Left colon (tissue), 2 donors: ENCODE measurements around the gene C3. TPM values are rescaled to one million over a fixed set of nuclear protein-coding genes. Genes with fewer than 3 reads are reported as not detected.

ENCODE experiments used
- ATAC-seq: fragments of 200-7000 bp; cut with Tn5 transposase; one replicate; pipeline ENCODE4 v1.9.1; 2020; ENCODE audit warnings: mild to moderate bottlenecking, moderate library complexity
- DNase-seq, 2 donors: peaks; one replicate each; pipeline ENCODE4 v3.0.0-alpha.2; 2020
- intact Hi-C, 2 donors: fragments of 100-400 bp; cut with DNase I in 1 of 2; cut with micrococcal nuclease in 1 of 2; formaldehyde crosslinking; loops; one replicate each; pipeline versions ENCODE4 v1.11.2 to v1.14.0; 2022; cut with DNase I, micrococcal nuclease
- total RNA-seq, 2 donors: library from RNA; stranded (reverse); fragmentation: NEBNext Ultra II Directional; extraction: Animal tissue kit (Norgen Biotek cat#: 25700); gene quantifications; one replicate each; pipeline ENCODE4 v1.2.1, GENCODE V29; 2021
- donor health status: DM: no; HTN: no; CAD: no.
- donor health status: DM: yes; HTN: yes; CAD: no.

The C3 gene
- total RNA-seq, 2 donors from 2014 or later: 49.0 to 162 TPM

DNA sequence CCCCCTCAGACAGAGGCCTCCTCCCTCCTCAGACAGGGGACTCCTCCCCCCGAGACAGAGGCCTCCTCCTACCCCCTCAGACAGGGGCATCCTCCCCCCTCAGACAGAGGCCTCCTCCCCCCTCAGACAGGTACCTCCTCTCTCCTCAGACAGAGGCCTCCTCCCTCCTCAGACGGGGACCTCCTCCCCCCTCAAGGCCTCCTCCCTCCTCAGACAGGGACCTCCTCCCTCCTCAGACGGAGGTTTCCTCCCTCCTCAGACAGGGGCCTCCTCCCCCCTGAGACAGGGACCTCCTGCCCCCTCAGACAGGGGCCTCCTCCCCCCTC is 13.9 kb downstream of the C3 start:
- no peak for DNase-seq
- intact Hi-C loops: no loop called here
- no peak for ATAC-seq

- ATAC-seq (no peak), DNase-seq (no peak)
- intact Hi-C loops: no loop called here
Observed at GRCh38 chr19:6705931-6706632, 14.4 kb downstream of the C3 start.

DNA sequence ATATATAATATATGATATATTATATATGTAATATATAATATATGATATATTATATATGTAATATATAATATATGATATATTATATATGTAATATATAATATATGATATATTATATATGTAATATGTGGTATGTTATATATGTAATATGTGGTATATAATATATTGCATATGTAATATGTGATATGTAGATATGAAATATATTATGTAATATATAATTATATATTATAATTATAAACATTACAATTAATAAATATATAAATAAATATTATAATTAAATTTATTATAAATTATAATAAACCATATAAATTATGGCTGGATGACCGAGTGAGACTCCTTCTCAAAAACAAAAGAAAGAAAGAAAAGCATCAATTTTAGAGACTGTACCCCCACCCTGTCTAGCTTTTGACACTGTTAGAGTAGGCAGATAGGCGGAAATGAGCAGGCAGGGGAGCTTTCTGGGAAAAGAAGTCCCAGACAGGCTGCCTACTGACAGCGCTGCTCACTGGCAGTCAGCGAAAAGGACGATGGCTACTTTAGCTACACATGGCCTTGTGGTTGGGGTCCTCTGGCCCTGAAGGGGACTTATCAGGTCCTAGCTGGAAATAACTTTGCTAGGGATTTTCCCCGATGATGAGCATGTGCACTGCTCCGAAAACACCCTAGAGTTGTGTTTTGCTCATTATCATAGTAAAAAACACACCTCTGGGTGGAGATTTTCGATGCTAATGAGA is 19.7 kb downstream of the C3 start:
- ATAC-seq (no peak), DNase-seq (no peak)
- intact Hi-C loops: no loop called here

DNA sequence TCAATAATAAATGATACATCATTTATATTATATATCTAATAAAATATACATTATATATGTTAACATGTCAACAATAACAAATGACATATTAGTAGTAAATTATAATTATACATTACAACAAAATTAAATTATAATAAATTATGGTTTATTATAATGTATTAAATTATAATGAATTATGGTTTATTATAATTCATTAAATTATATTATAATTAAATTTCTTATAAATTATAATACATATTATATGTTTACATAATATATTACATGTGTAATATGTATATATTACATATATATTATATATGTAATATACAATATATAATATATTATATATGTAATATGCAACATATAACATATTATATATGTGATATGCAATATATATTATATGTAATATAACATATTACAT is 20.5 kb downstream of the C3 start:
- intact Hi-C loops: no loop called here
- no peak for ATAC-seq

GRCh38 chr19:6697291-6697690 is 23.2 kb downstream of the C3 start:
- intact Hi-C loops: no loop called here
- DNase-seq (no peak), ATAC-seq (no peak)

More for the DNA sequence above, 20.5 kb downstream of the C3 start:
- no peak for DNase-seq

GRCh38 chr19:6696239-6696820 is 24.1 kb downstream of the C3 start:
- ATAC-seq: no peak
- DNase-seq: no peak
- intact Hi-C loops: no loop called here

DNA sequence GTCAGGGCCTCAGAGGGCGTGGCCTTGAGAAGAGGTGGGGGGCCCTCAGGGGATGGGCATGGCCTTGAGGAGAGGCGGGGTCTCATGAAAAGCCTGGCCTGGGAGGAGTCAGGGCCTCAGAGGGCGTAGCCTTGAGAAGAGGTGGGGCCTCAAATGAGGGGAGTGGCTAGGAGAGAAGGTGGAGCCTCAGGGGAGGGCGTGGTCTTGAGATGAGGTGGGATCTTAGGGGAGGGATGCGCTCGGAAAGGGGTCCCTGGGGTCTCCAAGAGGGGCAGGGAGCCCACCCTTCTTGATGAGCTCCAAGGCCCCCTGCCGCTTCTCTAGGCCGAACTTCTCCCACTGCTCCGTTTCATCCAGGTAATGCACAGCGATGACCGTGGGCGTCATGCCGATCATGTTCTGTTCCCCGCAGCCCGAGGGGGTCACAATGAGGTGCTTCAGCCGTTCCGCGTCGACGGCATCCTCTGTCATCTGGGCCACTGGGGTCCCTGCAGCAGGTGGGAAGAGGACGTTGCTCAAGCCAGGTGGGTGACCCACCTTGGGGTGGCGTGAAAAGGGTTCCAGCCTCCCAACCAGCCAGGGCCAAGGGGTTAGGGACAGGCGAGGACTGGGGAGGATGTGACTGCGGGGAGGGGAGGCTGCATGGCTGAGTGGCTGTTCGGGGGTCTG is 26.2 kb downstream of the C3 start:
- no peak for ATAC-seq

DNA sequence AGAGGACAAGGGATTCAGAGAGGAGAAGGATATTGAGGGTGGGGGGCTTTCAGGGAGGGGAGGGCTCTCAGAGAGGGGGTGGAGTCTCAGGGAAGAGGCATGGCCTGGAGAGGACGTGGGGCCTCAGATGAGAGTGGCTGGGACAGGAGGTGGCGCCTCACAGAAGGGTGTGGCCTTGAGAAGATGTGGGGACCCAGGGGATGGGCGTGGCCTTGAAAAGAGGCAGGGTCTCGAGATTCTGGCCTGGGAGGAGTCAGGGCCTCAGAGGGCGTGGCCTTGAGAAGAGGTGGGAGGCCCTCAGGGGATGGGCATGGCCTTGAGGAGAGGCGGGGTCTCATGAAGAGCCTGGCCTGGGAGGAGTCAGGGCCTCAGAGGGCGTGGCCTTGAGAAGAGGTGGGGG is 26.8 kb downstream of the C3 start:
- intact Hi-C loops: no loop called here
- ATAC-seq (no peak), DNase-seq (no peak)

More for the DNA sequence above, 26.2 kb downstream of the C3 start:
- no peak for DNase-seq
- intact Hi-C loops: no loop called here

GRCh38 chr19:6693056-6693471 is 27.4 kb downstream of the C3 start:
- intact Hi-C loops: no loop called here
- DNase-seq: no peak

DNA sequence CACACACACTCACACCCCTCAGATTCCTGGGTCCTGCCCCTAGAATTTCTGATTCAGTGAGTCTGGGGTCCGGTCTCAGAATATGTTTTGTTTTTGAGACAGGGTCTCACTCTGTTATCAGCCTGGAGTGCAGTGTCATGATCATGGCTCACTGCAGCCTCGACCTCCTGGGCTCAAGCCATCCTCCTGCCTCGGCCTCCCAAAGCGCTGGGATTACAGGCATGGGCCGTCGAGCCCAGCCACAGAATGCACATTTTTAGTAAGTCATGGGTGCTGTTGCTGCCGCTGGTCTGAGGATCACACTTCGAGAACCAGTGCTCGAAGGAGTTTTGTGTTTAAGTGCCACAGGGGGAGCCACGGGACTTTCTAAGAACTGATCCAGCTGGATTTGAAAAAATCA is 28.4 kb downstream of the C3 start:
- intact Hi-C loops: no loop called here
- ATAC-seq: no peak
- no peak for DNase-seq

More at GRCh38 chr19:6693056-6693471, 27.4 kb downstream of the C3 start:
- no peak for ATAC-seq

DNA sequence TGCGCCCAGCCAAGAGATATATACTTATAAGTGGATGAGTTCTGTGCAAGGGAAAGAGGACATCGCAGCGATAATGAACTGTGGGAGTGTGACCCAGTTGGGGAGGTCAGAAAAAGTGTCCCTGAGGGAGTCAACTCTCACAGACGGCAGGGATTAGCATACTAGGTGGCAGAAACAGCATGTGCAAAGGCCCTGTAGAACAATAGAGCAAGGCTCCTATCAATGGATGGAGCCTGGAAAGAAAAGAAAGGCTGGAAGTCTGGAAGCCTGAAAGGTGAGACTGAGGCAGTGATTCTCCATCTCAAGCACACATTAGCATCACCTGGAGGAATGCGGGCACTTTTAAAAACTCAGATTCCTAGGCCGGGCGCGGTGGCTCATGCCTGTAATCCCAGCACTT is 29.1 kb downstream of the C3 start:
- DNase-seq: no peak
- no peak for ATAC-seq
- intact Hi-C loops: no loop called here

DNA sequence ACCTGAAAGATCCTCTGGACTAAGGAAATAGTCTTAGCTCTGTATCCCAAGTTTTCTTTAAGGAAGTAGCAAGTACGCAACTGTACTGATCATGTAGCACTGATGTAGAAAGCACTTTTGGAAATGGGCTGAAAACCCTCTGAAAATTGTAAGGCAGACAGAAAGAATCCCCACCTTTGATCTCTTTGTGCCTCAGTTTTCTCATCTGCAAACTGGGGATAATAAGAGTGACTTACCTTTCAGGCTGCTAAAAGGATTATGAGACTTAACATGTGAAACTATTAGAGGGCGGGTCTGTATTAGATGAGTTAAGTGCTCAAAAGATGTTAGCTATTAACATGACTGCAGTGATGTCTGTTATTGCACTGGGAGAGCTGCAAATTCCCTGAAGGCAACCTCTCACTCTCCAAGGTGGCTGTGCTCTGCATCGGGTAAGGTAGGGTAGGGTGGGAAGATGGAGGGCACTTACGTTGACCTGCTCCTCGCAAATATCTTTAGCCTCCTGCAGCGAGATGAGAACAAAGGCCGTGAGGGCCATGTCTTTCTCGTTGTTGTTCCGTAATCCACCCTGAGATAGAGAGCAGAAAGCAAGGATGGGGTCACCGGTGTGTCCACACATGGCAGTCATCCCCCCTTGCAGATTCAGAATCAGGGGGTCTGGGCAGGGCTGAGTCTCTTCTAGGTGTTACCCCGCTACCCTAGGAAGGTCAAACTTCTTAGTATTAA is 30.1 kb downstream of the C3 start:
- ATAC-seq (no peak), DNase-seq (no peak)
- intact Hi-C loops: no loop called here

DNA sequence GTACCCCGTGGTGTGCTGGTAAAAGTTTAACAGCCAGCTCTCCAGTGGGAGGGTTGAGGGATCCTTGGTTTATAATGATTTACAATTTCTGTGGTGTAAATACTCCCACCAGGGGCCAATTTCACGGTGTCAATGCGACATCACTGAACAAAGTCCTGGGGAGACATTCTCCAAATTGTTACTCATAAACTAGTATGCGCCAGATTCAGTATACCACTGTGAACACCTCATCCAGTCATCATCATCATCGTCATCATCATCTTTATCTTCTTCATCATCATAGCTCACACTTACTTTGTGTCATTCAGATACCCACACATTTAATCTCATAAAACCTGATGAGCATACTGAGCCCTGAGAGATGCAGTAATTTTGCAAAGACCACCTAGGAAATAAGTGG is 33.3 kb downstream of the C3 start:
- ATAC-seq (no peak), DNase-seq (no peak)
- intact Hi-C loops: no loop called here

DNA sequence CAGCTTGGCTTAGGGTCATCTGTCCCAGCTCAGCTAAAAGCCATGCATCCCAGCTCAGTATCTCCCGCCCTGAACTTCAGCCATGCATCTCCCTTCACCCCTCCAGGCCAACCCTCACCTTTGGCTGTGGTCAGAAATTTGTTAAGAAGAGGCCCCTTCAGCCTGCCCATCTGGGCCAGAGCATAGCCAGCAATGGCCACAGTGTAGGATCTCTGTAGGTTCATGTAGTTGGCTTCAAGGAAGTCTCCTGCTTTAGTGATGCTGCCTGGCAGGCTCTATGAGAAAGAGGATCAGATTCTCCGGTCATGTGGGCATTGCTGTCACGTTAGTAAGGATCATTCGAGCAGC is 33.8 kb downstream of the C3 start:
- no peak for DNase-seq
- ATAC-seq: no peak
- intact Hi-C loops: no loop called here

- DNase-seq: no peak
- no peak for ATAC-seq
- intact Hi-C loops: no loop called here
Observed at GRCh38 chr19:6685962-6686627, 34.4 kb downstream of the C3 start.

- intact Hi-C loops: no loop called here
- ATAC-seq (no peak), DNase-seq (no peak)
Observed at GRCh38 chr19:6685482-6685881, 35.0 kb downstream of the C3 start.

- DNase-seq (no peak), ATAC-seq (no peak)
- intact Hi-C loops: no loop called here
Observed at GRCh38 chr19:6683971-6684370, 36.5 kb downstream of the C3 start.

GRCh38 chr19:6682607-6683128 is 37.8 kb downstream of the C3 start:
- DNase-seq (no peak), ATAC-seq (no peak)

GRCh38 chr19:6680141-6680540 is 40.3 kb downstream of the C3 start:
- intact Hi-C loops: no loop called here
- DNase-seq (no peak), ATAC-seq (no peak)

More at GRCh38 chr19:6682607-6683128, 37.8 kb downstream of the C3 start:
- intact Hi-C loops: no loop called here
